ENCODE data around the gene ARSG.

ARSG gene

DNA sequence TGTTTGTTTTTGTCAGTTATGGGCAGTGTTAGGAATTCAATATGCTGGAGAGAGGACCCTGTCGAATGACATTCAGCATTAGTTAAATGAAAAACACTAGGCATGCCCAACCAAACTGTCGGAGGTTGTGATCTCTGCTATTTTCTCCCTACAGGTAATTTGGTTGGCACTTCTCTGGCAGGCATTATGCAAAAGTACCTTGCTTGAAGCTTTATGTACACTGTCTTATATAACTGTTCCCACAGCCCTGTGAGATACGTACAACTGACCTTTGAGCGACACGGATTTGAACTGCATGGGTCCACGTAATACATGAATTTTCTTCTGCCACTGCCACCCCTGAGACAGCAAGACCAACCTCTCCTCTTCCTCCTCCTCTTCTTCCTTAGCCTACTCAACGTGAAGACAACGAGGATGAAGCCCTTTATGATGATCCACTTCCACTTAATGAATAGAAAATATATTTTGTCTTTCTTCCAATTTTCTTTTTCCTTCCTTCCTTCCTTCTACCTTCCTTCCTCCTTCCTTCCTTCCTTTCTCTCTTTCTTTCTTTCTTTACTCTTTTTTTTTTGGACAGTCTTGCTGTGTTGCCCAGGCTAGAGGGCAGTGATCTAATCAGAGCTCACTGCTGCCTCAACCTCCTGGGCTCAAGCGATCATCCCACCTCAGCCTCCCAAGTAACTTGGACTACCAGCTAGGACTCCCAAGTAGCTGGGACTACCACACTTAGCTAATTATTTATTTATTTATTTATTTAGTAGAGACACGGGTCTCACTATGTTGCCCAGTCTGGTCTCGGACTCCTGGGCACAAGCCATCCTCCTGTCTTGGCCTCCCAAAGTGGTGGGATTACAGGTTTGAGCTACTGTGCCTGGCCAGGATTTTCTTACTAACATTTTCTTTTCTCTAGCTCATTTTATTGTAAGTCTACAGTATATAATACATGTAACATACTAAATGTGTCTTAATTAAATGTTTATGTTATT is 88.7 kb downstream of the ARSG start:
- no peak for DNase-seq

DNA sequence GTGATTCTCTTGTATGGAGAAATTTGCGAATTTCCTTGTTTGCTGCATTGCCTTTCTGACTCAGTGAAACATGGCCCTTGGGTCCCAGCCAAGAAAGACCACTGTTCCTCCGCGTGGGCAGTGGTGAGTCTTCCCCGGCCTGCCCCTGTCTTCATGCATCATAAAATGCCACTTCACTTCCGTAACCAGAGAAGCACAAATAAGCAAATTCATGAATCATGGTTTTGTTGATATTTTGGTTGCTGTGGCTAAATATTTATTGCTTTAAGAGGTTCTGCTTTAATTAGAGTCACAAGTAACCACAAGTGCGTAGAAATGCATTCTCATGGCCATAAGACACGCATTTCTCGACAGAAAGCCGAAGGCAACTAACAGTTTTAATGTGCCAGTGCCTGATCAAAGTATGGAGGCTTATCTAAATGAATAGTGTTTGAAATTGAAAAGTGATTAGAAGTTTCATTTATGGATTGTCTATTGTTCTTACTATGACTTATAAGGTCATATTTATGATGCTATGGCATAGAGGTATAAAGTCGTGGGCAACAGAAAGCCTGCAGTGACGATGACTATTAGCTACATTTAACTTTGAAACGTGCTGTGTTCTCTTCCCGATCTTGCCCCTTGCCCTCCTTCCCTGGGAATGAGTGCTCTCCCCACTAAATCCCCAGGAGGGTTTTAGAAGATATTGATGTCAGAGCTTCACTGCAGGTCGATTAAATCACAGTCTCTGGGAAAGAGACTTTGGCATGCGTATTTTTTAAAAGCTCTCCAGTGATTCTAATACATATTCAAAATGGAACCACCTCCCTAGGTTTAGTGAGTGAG is 90.0 kb downstream of the ARSG start:
- DNase-seq, result no peak

DNA sequence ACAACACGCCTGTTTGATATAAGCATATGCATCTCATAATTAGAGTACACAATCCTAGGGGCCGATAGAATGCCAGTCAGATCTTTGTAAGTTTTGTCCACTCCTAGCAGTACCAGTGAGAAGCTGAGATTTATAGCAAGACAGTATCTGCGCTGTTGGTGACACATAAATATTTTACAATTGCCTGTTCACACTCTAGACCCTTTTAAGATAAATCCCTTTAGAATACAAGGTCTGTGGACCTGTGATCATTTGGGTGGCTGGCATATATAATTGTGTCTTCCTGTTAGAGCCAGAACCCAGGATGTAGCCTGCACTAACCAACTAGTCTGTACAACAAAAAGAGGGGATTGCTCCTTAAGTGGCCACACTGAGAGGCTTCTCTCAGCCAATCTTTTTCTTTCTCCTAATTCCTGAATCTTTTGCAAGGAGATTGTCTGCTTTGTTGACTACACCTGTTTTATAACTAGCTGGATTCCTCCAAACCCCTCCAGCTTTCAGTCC is 91.3 kb downstream of the ARSG start:
- no peak for DNase-seq

DNA sequence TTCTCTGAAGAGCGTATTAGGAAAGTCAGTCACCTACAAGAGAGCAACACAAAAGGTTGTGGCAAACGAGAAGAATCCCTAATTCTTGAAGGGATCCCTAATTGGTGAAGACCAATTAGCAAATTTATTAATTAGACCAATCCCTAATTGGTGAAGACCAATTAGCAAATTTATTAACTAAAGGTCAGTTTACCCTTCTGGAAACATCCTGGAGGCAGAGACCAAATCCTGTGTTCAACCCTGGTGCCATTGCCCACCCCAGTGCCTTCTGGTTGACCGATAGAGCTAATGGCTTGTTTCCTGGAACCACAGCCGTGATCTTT is 91.8 kb downstream of the ARSG start:
- DNase-seq, result no peak

DNA sequence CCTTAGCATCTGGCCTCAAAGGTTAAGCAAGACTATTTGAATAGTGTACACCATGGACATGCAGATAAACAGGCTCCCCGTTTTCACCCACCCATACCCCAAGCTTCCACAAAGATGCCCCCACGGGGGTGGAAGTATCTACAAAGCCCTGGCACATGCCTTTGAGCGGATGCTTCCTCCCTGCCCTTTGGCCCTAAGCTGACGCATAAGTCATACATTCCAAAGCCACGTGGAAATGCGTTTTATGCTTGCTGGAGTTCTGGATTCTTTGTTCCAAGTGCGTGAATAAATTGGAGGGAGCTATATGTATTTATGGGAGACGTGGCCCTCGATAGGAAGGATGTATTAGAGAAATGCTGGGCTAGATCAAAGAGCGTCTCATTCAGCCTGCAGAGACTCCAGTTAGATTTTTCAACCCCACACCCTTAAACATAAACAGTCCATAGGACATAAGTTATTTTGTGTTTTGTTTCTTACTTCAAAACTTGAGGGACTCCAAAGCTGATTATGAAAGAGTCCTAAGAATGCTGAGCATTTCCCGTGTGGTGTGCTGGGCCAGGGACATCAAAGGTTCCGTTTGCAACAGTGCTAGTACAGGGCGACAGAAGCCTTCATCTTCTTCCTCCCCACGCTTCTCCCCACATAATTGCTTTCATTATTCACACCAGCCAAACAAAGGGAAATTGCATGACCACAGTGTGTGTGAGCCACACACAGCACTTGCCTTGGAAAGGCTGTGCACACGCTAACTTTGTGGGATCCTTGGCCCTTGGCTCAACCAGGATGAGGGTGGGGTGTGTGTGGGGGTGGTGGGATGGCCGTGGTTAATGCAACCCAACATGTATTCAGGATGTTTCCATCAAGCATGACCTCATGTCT is 92.4 kb downstream of the ARSG start:
- DNase-seq, result no peak

DNA sequence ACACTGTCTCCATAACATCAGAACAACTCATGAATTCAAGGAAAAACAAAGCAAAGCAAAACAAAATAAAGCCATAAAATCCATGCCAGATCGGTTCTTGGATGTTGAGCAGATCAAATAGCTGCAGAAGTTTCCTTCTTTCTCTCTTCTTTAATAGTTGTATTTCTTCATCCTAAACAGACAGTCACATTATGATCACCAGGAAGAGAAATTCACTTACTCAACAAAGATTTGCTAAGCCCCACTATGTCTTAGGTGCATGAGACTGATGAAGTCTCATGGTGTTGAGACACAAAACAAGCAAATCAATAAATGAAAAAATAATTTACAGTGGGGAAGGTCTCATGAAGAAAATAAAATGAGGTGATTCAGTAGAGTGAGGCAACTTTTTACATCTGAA is 93.2 kb downstream of the ARSG start:
- no peak for DNase-seq

DNA sequence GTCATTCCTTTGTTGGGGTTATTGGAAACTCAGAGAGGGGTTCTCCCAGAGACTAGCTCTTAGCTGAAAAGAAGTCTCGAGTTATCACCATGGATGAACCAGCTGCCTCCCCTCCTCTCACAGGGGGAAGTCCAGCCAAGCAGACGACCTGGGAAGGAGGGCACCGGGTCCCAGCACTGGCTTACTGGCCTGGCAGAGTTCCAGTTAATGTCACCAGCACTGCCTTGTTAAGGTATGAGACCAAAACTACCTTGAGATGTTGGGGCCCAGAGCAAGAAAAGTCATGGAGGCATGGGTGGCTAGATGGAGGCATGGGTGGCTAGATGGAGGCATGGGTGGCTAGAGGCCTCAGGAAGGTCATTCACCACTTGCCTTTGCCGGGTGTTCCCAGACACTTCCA is 93.6 kb downstream of the ARSG start:
- DNase-seq, result no peak

DNA sequence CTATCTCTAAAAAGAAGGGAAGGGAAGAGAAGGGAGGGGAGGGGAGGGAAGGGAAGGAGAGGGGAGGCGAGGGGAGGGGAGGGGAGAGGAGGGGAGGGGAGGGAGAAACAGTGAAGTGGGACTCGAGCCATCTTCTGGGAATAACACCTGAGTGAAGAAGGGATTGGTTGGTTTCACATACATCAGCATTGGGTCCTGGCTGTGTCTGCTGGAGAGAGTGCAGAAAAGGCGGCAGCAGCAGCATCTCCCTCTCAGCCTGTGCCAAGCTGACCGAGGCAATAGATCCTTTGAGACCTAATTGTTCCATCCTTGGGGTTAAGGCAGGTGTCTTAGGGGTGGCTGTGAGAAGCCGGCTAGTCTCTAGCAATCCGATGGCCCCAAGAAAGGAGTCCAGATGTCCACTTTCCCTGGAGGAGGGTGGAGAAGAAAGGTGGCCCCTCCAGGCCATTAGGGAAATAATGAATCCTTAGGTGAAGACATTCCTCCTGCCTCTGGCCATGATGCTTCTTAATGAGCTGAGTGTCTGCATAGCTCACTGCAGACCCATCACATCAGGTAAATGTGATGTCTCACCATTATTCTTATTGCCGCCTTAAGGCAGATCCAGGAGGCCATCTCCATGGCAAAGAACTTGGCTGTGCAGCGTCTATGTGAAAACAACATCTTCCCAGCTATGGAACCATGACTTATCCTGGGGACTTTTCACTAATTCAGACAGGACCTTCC is 94.4 kb downstream of the ARSG start:
- no peak for DNase-seq

DNA sequence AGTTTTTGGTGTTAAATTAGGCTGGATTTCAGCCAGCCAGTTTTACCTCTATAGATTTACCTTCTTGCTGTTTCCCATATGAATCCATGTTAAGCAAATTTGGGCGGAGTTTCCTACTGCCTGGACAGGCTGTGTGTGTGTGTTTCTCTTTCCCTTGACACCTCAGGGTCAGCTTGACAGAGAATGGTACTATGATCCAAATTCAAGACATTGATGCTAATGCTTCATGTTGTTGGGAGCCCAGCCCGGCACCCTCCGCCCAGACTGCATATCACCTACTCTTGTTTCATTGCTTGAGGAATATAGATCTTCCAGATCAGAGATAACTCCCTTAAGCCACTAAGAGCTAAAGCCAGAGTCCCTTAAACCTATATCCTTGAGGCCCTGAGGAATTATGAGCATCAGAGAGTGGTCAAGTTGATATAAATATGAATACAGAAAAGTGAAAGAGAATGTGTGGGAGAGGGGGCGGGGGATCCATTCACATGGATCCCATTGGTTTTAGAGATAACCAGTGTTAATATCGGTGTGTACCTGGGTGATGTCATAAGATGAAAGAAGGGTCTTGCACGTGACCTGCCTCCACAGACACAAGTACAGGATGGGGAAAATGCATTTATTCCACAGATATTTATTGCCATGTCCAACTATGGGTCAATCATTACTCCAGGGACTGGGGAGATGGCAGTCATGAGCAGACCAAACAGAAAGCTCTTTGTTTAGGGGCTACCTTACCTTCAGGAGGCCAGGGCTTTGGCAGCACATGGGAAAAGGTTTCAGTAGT is 96.3 kb downstream of the ARSG start:
- DNase-seq, result no peak

DNA sequence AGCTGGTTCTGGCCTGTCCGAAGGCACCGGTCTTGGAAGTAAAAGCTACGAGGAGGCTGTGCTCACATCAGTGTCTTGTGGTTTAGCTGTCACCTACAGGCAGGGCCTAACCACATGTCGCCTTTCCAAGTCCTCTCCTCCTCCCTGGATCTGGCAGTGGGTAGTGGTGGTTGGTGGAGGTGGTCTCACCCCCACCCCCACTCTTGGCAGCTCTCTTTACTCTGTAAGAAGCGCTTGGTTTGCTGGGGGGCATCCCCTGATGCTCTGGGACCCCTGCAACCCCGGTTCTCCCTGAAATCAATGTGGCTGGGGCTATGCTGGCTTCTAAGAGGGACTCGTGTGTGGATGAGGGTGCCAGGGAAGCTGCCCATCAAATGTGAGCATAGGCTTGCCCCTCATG is 97.7 kb downstream of the ARSG start:
- no peak for DNase-seq

DNA sequence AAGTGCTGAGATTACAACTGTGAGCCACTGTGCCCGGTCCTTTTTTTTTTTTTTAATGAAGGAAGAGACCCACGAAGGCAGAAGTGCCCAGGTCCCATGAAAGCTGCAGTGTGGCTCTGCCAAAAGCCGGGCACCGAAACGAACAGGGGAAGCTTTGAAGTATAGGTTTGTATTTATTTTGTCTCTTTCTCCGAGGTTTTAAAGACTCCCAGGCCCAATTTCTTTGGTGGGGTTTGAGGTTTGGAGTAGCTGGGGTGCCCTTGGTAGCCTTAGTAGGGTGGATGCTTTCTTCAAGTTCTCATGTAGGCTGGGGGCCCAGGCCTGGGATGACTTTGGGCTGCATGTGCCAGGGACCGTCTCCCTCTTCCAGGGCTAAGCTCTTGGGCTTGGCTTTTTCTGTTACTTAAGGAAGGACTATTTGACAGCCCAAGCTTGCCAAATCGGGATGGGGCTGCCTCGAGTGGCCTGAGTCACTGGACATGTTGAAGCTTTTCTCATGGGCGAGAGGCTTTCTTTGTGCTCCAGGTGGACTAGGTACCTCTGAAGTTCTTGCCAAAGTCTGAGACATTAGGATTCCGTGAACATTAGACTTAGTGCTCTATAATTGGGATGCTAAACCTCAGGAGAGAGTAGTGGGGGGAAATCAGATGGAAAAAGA is 99.7 kb downstream of the ARSG start:
- DNase-seq, result no peak

DNA sequence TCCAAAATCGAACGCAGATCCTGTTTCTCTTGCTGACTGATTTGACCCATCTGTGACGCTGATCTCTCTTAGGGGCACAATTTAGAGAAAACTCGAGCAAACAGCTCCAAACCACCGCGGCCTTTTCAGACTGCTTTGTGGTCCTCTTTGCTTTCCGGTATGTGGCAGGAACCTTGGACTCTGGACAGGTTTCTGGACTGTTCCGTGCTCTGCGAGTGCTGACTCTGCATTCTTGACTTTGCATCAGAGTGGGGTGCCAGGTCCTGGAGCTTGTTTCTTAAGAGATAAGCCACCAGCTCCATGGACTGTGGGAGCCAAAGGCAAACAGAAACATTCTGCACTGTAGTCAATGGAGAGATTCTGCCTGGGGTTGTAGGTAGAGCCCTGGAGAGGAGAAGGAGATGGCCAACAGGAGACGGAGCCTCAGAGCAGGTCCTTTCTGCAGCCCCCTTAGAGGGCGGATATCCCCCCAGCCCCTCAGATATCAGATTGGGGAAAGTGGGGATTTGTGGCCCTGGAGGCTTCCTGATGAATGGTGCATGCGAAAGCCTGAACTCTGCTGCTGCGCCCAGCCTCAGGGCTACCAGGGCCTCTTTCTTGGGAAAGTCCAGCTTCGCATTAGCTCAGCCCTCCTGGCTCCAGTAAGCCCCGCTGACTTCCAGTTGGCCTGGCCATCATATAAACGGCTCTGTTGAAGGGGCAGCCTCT is 100.4 kb downstream of the ARSG start:
- no peak for DNase-seq

DNA sequence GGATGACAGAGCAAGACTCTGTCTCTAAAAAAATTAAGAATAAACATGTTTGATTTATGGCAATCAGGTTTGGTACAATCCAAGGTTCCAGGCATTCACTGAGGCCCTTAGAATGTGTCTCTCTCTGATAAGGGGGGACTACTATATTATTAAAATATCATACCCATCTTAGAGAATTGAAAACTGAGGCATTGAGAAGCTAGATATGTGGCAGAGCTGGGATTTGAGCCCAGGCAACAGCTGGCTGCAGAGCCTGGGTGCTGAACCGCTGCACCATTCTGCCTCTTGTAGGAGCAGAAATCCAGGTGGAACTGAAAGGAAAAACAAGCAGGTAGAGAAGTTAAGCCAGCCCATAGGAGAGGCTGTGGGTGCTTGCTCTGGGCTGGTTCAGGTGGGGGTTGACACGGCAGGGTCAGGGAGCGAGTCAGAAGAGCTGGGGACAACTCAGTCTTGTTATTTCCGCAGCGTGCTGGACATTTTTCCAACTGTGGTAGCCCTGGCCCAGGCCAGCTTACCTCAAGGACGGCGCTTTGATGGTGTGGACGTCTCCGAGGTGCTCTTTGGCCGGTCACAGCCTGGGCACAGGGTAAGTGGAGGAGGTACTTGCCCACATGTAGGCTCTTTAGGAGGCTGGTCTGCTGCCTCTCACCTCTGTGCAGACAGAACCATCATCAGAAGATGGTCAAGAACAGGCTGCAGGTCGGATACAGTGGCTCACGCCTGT is 103.5 kb downstream of the ARSG start:
- no peak for DNase-seq

DNA sequence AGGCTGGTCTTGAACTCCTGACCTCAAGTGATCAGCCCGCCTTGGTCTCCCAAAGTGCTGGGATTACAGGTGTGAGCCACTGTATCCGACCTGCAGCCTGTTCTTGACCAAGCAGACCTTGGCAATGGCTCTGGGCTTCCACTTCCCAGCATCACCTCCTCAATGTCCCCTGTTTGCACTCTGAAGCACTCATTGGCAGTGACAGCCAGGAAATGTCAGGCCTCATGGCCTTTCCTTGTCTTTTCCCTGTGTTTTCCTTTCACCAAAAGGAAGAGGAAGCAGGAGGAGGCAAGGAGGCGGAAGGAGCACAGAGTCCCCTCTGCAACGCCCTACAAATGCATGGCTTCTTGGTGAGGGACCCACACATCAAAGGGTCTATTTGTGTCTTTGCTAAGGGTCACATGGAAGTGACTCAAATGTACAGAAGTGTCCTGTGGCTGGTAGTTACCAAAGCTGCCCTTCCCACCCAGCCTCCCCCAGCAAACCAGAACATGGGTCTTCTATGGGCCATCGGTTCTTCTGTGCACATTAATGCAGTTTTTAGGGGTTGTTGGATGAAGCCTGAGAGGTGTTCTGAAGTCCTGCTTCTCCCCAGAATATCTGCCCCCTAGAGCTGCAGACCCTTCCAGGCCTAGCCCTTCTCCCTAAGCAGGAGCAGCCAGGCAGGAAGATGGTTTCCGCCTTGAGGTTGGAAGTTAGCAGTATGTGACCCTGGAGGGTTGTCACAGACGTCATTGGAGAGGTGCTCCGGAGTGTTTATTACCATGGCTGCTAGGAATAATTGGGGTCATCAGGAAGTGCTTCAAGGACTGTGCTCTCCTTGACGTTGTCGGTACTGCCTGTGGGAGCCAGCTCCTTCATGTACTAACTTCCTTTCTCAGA is 105.2 kb downstream of the ARSG start:
- no peak for DNase-seq

DNA sequence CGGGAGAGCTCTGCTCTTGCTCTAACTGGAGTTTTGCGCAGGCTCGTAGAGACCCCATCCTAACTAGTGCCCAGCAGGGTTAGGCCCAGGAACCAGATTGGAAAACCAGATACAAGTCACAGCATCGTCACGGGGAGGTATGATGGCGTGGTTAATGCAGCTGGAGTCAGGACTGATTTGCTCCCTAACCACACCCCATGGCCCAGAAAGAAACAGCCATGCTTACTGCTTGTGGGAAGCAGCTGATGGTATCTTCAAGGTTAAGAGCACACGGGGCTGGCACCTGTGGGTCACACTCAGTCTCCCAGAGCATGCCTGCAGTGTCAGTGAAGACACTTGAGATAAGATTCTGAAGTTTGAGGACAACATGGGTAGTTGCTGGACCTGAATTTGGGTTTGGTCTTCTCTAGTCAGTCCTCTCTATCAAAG is 105.8 kb downstream of the ARSG start:
- no peak for DNase-seq

DNA sequence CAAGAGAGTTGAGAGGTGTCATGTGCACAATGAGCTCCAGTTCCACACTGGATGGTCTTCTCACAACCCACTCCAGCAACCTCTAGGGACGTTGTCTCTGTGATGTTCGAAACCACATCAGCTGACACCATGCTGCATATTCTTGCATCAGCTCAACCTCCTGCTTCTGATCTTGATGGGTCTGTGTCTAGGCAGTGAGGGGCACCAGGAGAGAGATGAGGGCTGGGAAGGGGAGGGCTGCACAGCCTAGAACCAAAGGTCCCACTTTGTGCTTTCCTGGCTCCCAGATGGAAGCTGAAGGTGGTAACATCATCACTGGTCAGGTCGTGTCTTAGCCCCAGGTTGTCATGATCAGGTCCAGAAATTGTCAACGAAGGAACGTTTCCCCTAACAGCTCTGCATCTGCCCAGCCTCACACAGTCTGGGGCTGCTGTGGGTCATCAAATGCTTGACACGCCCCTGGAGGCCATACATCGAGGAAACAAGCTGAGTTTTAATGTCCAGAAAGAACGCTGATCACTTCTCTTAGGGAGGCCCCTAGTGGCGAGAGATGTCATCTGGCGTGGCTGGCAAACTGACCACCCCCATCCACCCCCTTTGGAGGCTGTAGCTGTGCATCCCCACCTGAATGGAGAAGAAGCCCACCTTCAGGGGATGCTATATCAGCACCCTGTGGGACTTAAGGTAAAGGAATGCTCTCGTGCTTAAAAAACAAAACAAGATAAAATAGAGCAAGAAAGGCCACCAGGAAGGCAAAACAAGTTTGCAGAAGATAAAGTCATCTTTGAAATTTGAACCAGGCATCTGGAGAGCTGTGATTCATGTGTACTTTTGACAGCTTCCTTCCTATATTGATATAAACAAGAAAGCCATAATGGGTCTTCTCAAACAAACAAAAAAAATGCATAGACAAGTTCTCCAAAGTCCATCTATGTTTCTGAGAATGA is 107.7 kb downstream of the ARSG start:
- peak; percentile 17 for DNase-seq
